Stimulated activated CD8-positive, alpha-beta memory T cell treated with anti-CD3 and anti-CD28 coated beads, Interleukin-7, amount 100 ng/mL, for 1 hour (primary cell): Measurements from ENCODE around the gene MOB2.

Experiments
- DNase-seq, 2 donors: peaks; one replicate each; pipeline ENCODE4 v3.0.0-alpha.2; 2020; ENCODE audit warnings: low read depth in 2 of 2

The MOB2 gene

DNA sequence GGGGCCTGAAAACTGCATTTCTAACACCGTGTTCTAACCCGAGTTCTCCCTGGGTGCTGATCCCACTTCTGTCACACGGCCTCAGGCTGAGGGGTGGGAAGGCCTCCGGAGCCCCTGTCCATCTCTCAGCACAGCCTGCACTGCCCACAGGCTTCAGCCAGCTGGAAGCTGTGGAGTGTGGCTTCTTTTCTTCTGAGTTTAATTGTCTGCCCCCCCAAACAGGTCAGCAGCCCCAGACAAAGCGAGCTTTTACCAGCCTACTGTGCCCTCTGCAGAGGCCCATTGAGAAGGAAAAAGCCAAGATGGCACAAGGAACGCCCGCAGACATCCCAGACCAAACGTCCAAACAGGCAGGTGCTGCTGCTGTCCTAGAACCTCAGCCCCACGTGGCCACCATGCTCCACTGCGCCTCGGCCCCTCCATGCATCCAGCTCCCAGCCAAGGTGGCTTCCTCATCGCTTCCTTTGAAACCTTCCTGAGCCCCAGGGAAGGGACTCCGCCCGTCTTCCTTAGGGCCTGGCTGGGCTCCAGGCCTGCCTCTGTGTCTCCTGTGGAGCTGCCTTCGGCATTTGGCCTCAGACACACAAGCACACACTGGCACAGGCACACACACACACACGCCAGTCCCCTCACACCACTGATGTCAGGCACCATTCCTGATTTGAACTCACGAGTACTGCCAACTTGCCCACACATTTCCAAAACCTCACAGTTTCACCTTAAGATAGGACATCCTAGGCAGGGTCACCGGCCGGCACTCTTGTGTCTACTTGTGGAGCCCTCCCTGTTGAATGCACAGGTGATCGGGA lies 1.7 kb downstream of the MOB2 start:
- DNase-seq = no peak

DNA sequence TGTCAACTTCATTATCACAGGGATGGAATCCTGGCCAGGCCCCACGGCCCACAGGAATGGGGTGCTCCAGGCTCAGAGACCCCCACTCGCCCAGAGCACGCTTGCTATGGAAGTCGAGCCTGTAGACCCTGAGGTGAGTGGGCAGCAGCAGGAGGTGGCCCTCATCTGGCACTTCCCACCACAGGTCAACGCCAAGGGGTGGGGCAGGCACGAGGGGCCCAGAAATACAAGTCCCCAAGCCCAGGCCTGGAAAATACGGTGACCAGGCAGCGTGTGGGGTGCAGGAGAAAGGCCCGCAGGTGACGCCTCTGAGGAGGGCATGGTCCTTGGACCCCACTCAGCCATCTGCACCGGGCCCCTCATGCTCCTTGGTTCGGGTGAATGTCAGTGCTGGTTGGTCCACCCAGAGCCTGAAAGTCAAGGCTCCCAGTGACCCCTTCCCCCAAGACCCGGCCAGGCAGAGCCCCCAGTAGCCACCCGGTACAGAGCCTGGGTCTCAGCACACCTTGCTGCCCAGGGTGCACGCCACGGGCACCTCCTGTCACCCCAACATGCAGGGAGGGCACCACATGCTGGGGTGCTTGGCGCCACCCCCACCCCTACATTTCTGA lies 2.4 kb downstream of the MOB2 start:
- DNase-seq = no peak

DNA sequence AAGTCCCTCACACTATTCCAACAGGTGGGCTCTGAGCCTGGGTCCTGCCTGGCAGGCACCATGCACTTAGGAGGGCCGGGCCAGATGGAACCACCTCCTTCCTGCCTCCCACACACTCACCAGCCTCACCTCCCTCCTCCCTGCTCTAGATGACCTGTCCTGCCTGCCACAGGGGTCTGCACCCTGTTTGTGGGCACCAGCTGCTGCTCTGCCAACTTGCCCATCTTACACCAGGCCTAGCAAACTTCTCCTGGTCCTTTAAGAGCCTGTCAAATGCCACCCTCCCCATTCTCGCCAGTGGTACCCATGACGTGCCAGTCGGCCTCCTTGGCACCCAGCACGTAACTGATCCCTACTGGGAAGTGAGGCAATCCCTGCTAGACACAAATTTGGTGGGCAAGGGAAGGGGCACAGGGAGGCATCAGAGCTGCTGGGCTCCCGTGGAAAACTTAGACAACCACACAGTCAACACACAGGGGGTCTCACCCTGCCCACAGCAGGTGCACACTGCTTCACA lies 3.1 kb downstream of the MOB2 start:
- DNase-seq = no peak

DNA sequence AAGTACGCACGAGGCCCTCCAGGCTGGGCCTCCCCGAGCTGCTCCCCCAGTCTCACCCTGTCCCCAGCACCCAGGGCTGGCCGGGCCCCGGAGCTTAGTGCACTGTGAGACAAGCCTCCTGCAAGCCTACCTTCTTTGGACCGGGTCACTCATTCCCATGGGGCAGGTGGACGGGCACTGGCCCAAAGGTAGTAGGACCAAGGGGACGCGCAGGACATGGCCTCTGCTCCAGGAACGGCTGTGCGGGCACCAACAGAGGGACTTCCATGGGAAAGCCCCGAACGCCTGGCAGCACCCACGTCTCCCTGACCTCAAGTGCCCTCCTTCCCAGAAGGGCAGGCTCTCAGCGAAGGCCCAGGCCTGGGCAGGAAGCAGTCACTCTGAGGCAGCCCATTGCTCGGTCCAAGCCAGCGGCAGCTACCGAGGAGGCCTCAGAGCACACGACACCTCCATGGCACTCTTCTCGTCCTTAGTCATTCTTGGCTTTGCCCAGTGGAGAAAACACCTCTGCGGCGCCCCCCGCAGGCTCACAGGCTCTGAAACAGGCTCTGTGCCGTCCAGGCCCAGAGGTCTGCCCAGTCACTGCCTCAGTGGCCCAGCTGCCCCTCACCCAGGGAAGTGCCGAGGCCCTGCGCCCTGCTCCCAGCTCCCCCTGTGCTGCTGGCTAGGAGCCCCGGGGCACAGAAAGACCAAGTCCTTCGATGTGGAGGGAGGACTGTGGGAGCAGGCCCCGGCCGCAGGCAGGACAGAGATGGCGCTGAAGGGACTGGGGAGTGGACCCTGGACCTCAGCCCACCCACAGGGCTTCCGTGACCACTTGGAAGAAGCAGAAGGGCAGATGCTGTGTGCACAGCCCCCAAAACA lies 3.8 kb downstream of the MOB2 start:
- DNase-seq = no peak

DNA sequence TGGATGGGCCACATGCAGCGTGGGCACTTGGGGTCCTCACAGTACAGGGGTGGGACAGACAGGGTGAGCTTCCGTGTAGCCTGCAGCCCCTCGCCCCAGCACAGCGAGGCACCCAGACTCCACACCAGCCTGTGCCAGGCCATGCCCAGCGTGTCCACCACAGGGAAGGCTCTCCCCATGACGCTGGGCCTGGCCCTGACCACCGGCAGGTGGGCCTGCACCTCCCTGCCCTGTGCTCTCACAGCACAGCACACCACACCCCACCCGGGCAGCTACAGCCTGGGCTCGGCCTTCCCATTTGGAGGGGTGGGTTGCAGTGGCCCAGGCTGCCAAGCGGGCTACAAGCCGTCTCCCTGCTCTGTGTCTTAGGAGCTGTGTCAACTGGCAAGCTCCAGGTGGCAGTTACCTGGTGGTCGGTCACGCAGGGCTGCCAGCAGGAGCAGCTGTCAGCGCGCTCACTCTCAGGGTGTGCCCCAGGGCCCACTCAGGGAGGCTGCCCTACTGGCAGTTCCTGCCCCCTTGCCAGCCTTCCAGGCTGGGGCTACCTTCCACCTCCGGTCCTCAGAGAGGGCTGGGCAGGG lies 4.6 kb downstream of the MOB2 start:
- DNase-seq = no peak

DNA sequence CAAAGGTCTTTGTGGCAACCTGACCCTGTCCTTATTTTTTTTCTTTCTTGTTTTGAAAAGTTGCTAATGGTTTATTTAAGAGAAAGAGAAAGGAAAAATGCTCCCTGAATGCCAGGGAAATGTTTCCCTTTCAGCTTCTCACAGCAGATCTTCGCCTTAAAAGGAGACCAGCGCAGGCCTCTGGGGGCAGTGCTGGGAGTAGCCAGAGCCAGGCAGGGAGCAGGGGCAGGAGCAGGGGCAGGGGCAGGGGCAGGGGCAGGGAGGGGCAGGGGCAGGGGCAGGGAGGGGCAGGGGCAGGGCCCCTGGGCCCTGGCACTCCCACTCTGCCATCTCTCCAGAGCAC lies 5.1 kb downstream of the MOB2 start:
- no peak for DNase-seq

DNA sequence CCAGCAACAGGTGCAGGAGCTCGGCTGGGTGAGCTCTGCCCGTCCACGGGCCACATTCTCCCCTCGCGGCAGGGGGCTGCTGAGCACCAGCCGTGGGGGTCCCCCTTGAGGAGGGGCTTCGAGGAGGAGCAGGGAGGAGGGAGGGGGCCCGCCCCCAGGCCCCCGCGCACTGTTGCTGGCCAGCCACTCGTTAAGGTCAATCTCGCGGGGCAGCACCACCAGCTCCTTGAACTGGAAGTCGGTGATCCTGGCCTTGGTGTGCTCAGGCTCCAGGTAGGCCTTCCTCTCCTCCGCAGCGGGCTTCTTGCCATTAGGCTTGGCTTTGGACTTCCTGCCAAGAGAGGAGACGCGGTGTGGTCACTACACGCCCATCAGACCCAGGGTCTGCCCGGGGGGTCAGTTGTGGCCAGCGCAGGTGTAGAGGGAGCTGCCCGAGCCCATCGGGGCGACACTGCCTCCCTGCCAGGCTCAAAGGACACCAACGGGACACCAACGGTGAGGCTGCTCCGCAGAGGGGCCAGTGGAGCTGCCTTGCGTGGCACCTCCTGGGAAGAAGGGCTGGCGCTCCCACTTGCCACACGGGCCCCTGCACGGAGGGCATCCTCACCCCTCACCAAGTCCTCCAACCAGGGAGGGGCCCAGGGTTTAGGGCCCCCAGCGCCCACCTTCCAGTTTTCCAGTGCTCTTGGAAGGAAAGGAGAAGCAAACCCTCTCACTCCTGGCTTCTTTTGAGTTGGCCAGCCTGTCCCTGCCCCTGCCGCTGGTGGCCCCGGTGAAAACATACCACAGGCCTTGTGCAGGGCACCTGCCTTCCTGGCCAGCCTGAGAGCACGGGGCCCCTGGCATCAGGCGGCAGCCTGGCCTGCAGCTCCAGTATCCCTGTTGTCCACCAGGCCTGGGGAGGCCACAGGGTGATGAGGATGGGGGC lies 5.8 kb downstream of the MOB2 start:
- DNase-seq = no peak

DNA sequence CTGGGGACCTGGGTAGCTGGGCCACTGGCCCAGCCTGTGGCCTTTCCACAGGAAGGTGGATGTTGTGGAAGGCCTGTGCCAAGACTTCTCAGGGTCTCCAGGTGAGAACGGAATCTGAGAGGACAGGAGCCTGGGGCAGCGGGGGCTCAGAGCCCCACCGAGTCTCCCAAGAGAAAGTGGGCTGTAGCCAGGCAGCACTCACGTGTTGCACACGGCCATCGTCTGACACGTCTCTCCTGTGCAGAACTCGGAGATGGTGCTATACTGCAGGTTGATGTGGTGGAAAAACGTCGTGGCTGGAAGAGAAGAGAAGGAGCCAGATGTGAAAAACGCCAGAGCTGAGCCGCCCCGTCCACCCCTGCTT lies 6.4 kb downstream of the MOB2 start:
- DNase-seq = no peak

DNA sequence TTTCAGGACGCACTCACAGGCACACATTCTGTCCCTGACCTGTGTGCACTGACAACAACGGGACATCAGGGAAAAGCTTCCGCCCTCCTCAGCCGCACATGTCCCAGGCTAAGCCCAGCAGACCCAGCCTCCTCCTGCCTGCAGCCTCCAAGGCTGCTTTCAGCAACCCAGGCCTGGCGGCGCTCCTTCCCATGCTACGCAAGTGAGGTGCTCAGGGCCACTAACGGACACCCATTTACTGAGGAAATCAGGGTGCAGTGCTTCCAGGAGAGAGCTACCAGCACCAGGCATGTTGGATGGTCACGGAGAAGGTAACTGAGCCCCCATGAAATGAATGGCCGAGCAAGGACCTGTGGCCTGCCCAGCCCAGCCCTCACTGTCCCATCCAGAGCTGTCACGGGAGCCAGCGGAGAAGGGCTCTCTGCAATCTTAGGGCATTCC lies 6.9 kb downstream of the MOB2 start:
- no peak for DNase-seq

DNA sequence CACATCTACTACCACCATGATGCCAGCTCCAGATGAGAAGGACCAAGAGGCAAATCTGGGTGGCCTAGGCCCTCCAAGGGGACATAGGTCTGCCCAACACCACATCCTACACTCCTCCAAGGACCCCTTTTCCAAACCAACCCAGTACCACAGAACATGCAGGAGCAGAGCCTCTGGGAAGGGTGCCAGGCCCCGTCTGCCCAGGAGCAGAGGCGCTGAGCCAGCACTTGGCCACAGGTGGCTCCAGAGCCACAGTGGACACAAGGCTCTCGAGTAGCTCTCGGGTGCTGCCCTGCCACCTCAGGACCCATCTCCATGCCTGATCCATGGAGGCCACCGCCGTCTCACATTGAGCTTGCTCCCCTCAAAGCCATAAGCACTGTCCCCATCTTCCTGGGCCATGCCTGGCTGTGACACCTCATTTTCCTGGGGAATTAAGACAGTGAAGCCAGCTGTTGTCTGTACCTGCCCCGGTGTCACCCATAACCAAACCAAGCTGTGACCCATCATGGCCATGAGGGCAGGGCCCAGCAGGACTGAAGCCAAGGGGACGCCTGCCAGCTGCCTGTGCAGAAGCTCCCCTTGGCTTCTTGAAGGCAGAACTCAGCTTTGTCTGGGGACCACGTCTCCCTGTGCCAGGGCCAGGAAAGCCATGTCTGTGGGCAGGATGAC lies 7.4 kb downstream of the MOB2 start:
- DNase-seq = no peak

DNA sequence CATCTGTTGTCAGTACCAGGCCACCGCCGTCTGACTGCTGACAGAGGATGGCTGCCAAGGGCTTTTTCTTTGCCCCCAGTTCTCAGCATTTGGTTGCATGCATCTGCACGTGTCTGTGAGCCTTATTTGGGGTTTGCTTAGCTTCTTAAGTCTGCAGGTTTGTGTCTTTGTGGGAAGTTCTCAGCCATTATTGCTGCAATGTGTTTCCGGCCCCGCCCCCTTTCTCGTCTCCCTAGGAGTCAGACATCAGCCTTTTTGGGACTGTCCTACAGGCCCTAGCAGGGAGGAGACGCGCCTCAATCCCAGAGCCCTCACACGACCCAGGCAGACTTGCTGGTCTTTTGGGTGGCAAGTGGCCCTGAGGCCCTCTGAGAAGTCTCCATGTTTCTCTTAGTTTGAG lies 8.0 kb downstream of the MOB2 start:
- DNase-seq = no peak

DNA sequence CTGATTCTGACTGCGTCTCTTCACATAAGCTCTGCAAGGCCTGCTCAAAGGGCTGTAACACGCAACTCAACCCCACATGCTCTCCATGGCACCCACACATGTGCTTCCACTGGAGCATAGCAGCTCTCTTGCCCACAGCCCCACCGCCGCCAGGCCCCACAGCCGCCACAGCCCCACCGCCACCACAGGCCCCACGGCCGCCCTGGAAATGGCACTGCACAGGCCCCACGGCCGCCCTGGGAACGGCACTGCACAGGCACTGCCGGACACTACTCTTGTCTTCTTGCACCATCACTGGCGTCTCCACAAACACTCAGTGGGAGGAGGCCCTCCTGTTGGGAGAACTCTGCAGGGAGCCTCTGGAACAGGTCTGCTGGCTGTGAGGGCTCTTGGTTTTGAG lies 8.6 kb downstream of the MOB2 start:
- DNase-seq = no peak

DNA sequence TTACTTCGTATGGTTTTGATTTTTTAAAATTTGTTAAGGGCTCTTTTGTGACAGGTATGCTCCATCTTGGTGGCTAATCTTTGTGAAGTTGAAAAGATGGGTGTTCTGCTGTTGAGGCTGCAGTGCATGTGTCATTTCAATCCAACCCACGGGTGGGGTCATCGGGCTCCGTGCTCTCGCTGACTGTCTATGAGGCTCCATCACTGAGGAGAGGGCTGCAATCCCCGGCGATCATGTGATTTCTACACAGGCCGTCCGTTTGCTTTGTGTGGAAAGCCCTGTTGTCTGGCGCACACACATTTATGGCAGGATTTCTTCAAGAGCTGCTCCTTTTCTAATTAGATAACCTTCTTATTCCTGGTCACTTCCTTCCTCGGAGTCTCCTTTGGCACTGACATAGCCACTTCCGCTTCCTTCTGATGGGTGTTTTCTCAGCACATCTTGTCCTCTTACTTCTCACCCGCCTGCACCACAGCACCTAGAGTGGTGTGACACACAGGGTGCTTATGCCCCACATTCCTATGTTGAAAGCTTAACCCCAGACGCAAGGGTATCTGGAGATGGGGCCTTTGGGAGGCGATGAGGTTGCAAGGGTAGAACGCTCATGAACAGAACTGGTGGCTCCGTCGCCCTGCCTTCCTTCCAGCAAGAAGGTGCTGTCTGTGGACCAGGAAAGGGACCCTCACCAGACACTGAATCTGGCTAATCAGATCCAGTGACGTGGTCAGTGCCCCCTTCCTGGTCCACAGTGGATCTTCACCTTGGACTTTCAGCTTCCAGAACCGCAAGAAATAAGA lies 9.4 kb downstream of the MOB2 start:
- no peak for DNase-seq

DNA sequence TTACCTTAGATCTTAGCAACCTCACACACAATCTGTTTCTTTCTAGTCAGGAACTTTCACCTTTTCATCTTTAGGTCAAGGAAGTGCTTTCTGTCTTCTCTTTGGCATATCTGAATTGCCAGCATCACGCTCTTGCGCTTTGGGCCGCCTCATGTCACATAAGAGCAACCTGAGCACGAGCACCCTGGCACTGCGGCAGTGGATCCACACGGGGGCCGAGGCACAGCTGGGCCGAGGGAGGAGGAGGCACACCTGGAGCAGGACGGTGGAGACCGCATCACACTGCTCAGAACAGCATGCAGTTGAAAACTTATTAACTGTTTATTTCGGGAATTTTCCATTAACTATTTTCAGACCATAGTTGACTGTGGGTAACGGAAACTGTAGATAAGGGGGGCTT lies 10.7 kb downstream of the MOB2 start:
- no peak for DNase-seq

DNA sequence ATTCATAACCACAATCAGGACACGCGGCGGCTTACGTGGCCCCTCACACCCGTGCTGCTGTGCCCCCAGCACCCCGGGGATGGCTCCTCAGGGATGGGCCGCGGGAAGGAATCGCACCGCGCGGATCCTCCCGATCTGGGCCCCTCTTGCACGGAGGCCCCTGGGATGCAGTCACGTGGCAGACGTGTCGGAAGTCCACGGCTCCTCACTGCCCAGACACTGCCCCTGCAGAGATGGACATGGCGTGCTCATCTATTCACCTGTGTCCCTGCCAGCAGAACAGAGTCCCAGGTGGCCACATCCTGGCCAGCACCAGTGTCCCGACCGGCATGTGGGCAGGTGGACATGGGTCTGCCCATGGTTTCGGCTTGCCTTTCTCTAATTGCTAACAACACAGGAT lies 12.8 kb downstream of the MOB2 start:
- no peak for DNase-seq

DNA sequence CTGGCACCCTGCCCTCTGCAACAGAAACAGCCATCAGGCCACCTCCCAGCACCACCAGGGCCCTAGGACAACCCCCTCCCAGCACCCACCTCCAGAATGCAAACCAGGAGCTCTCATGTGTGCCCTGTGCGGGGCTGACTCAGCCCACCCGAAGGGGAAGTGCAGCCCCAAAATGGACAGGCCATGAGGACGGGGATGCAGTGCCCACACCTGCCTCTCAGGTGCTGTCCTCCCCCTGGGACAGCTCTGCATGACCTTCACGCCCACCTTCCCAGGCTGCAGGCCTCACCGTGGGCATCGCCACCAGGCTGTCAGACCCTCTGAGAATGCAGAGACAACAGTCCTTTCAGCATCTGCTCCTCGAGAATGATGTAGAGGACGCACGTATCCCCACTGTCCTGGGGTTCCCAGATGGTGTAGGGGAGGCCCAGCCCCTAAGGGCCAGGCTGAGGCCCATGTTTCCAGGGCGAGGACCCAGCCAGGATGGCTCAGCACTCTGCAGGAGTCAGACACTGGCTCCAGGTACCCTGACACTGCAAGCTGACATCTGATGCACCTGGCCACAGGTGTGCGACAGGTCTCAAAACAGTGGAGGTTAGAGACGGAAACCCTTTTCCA lies 13.5 kb downstream of the MOB2 start:
- DNase-seq = no peak

DNA sequence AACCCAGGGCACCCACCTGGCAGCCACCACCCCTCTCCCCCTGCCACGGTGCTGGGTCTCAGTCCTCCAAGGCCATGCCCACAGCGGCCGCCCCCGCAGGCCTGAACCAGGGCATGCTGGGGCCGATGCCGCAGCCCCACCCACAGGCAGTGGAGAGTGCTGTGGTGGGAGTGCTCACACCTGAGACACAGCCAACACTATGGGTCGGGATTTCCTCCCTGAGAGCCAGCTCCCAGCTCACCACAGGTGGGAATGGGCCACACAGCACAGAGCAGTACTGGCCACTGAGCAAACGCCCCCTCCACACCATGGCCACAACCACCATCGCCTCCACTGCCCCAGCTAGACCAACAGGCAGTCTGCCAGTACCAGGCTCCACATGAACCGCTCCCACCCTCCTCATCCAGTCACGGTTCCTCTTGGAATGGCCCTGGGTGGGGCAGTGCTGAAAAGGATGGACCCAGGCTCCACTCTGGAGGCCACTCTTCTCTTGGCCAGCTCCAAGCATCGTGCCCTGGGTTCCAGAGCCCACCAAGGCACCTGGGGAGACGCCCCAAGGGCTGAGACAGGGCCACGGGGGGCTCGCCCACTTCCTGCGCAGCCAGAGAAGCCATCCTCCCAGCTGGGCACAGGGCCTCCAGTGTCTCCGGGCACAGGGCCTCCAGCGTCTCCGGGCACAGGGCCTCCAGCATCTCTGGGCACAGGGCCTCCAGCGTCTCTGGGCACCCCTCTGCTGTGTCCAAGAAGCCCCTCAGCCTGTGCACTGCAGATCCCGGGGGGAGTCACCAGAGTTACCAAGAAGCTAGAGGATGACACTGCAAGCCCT lies 14.2 kb downstream of the MOB2 start:
- no peak for DNase-seq

DNA sequence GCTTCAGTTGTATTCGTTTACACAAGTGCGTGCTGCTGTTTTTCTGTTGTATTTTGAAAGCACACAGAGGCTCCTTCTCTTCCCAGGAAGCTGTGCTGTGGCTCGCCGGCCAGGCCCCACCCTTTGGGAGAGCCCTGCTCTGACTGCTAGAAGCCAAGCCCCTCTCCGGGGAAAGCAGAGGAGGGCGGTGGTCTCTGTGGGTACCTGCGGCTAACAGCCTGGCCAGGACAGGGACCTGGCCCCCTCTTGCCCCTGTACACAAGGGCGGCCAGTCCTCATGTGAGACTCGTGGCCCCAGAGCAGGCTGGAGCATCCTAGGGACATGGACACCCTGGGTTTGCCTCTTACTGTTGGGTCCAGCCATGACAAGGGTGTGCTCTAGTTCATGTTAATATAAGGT lies 14.8 kb downstream of the MOB2 start:
- no peak for DNase-seq
